ENCODE measurements around the gene RUVBL1. TPM values are rescaled to one million over a fixed set of nuclear protein-coding genes. Genes with fewer than 3 reads are reported as not detected.
A peak's percentile ranks its signal among the peaks of the same experiment; 100 is the strongest.

Gene RUVBL1
- total RNA-seq (10 to 100 TPM; 16.8 to 59.3 (median 22.5) TPM), polyA plus RNA-seq (10 to 100 TPM; 54.8 to 73.7 TPM), total RNA-seq (22.7 reads per million, percentile 53 among the genes with 10 or more reads in this experiment)

DNA sequence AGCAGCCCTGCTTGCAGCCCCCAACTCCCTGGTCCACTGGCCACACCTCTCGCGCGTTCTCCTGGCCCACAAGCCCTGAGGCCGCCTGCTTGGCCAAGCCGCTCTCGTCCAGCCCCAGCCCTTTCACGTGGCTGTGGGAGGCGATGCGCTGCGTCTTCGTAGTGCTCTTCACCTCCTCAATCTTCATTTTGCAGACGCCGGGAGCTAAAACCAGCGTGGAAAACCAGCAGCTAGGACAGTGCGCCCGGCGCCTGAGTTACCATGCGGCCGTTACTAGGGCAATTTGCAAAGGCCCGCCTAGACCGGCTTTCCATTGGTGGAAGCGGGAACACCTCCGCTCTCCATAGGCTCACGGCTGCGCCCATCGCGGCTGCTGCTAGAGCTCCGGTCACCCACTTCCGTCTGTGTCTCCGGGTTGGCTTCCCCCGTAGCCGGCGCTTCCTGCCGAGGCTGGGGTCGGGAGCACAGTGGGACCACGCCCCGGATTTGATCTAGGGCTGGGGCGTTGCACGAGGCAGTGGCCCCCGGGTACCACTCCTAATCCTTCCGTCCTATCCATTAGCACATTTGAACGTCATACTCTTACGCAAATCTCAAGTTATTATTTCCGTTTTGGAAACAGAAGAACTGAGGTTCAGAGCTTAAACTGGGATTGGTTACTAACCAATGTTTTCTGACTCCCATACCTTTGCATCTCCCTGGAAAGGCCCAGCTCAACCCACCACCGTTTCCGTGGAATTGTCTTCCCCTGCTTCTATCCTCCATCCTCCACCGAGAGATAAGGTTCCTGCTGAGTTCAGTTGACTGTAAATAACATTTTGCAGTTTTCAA is at the start of gene RUVBL1:
TSS of gene RUVBL1 (minus strand) at position 275 of the 831 bp plus-strand sequence. CDS start at position 187, 88 bp downstream.
- Histone ChIP-seq H3K36me3 (ENCODE audit: control insufficient read depth in 2 of 3, insufficient read depth in 3 of 3, low read length in 3 of 3) (peaks cover 0 to 9% (median 0%) of the 10 kb centered on the region in 3 experiments), H3K27me3 (ENCODE audit: control insufficient read depth in 2 of 2, insufficient read depth in 2 of 2, low read length in 2 of 2) (no peaks in the 10 kb centered on the region), H3K9me3 (ENCODE audit: control insufficient read depth in 2 of 3, low read length in 3 of 3) (no peaks in the 10 kb centered on the region), H3K27ac (ENCODE audit: low read depth, low read length) (peak within 1 kb of the TSS; percentile 84), H3K4me1 (ENCODE audit: control insufficient read depth in 2 of 2, insufficient read depth in 2 of 2, low read length in 2 of 2) (peaks cover 13 to 15% of the 10 kb centered on the region in 2 donors), H3K4me3 (ENCODE audit: low read length) (peak within 1 kb of the TSS; percentile 83)
- Mint-ChIP-seq H3K27ac (peak within 1 kb of the TSS; percentile 95 to 99 (median 97)), H3K4me3 (peak within 1 kb of the TSS; percentile 82 to 100 (median 98)), H3K9me3 (peaks cover 0 to 5% (median 0%) of the 10 kb centered on the region in 11 donors), H3K4me1 (peaks cover 23 to 40% (median 27%) of the 10 kb centered on the region in 7 donors), H3K27me3 (peaks cover 0 to under 1% (median 0%) of the 10 kb centered on the region in 5 donors), H3K36me3 (peaks cover 6 to 15% (median 7%) of the 10 kb centered on the region in 5 donors)
- DNase-seq = peak; percentile 85 to 99 (median 98)
- intact Hi-C loops (cut with micrococcal nuclease) = loop anchor here (1.0 to 10.0 kb wide), 12 partner anchors 11 to 1646 kb away; partner anchors contain the start of genes ABTB1 (in 2 of the 2), EEFSEC (in 2 of the 2), SEC61A1 (in 2 of the 2) and IFT122 (in 1 of the 2)
- ChIA-PET POLR2A (interaction anchor here (0.7 to 3.6 kb wide), 11 partner anchors 9 to 1769 kb away, joined by 3 to 42 read pairs (median 6); partner anchors contain the start of gene EEFSEC), CTCF (interaction anchor here (0.9 to 1.4 kb wide), 5 partner anchors 13 to 58 kb away, joined by 3 to 7 read pairs (median 4); partner anchors contain the start of gene EEFSEC)
- ATAC-seq = peak; percentile 97

GRCh38 chr3:128173200-128173599 is 49.6 kb upstream of the RUVBL1 start:
- Histone ChIP-seq H3K36me3 (ENCODE audit: control insufficient read depth in 2 of 3, insufficient read depth in 3 of 3, low read length in 3 of 3) (no peaks in the 10 kb centered on the region), H3K27ac (ENCODE audit: low read depth, low read length) (no peak overlapping the region), H3K27me3 (ENCODE audit: control insufficient read depth in 2 of 2, insufficient read depth in 2 of 2, low read length in 2 of 2) (no peaks in the 10 kb centered on the region), H3K9me3 (ENCODE audit: control insufficient read depth in 2 of 3, low read length in 3 of 3) (no peaks in the 10 kb centered on the region), H3K4me1 (ENCODE audit: control insufficient read depth in 2 of 2, insufficient read depth in 2 of 2, low read length in 2 of 2) (peaks cover 0 to 18% of the 10 kb centered on the region in 2 donors), H3K4me3 (ENCODE audit: low read length) (no peak overlapping the region)
- no peaks in the 10 kb centered on the region for H3K27me3 Mint-ChIP-seq
- H3K4me3 Mint-ChIP-seq = no peak overlapping the region
- CTCF ChIA-PET = interaction anchor here (2.3 kb wide), 1 partner anchor 149 kb away, joined by 11 read pairs; no protein-coding TSS in a partner anchor
- H3K4me1 Mint-ChIP-seq = peaks cover 4 to 69% (median 50%) of the 10 kb centered on the region in 7 donors
- no peak for DNase-seq
- no peaks in the 10 kb centered on the region for H3K9me3 Mint-ChIP-seq
- intact Hi-C loops (cut with micrococcal nuclease) = no loop called here
- H3K27ac Mint-ChIP-seq = peak overlapping the region in 2 of 9 donors; percentile 11 to 31
- no peak for ATAC-seq
- no peaks in the 10 kb centered on the region for H3K36me3 Mint-ChIP-seq
- POLR2A ChIA-PET = no interaction called here

DNA sequence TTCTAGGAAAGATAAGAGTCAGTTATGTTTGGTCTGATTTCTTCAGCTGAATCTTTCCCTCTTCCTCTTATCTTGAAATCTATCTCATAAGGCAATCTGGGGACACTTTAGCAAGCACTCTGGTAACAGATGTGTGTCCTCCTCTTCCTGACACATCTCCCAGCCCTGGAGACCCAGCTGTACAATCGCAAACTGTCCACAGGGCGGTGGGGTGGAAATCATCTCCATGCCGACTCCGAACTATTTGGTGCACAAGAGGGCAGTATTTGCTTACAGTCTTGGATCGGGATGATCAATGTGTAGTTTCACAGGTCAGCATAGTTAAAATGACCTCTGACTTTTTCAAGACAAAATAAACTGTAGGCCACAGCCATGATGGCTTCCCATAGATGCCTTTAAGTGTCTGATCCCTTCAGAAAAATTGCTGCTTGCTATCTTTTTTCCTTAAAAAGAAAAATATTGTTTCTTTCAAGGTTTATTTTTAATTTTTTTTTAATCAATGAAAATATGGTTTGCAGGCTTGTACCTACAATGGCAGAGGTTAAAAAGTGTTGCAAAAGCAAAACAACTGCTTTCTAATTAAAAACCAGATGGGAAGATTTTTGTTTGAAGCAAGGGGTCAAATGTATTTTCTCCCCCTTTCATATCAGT is 47.4 kb upstream of the RUVBL1 start:
- H3K27me3 Mint-ChIP-seq = no peaks in the 10 kb centered on the region
- H3K4me3 Mint-ChIP-seq = no peak overlapping the region
- Histone ChIP-seq H3K36me3 (ENCODE audit: control insufficient read depth in 2 of 3, insufficient read depth in 3 of 3, low read length in 3 of 3) (no peaks in the 10 kb centered on the region), H3K27me3 (ENCODE audit: control insufficient read depth in 2 of 2, insufficient read depth in 2 of 2, low read length in 2 of 2) (no peaks in the 10 kb centered on the region), H3K27ac (ENCODE audit: low read depth, low read length) (no peak overlapping the region), H3K9me3 (ENCODE audit: control insufficient read depth in 2 of 3, low read length in 3 of 3) (no peaks in the 10 kb centered on the region), H3K4me3 (ENCODE audit: low read length) (no peak overlapping the region), H3K4me1 (ENCODE audit: control insufficient read depth in 2 of 2, insufficient read depth in 2 of 2, low read length in 2 of 2) (peaks cover 0 to 13% of the 10 kb centered on the region in 2 donors)
- peaks cover 0 to 9% (median 8%) of the 10 kb centered on the region in 5 donors for H3K36me3 Mint-ChIP-seq
- ChIA-PET POLR2A (interaction anchor here (0.6 kb wide), 1 partner anchor 1112 kb away, joined by 3 read pairs; no protein-coding TSS in a partner anchor), CTCF (interaction anchor here (0.6 kb wide), 1 partner anchor 127 kb away, joined by 5 read pairs; no protein-coding TSS in a partner anchor)
- H3K4me1 Mint-ChIP-seq = peaks cover 4 to 69% (median 50%) of the 10 kb centered on the region in 7 donors
- no peaks in the 10 kb centered on the region for H3K9me3 Mint-ChIP-seq
- H3K27ac Mint-ChIP-seq = peak overlapping the region in 2 of 9 donors; percentile 58 to 86
- DNase-seq = peak in 3 of 9 donors; percentile 10 to 16 (median 11)
- ATAC-seq = peak; percentile 57
- intact Hi-C loops (cut with micrococcal nuclease) = loop anchor here in 1 of 2 donors (1.0 kb wide), 1 partner anchor 151 kb away; no protein-coding TSS in a partner anchor

DNA sequence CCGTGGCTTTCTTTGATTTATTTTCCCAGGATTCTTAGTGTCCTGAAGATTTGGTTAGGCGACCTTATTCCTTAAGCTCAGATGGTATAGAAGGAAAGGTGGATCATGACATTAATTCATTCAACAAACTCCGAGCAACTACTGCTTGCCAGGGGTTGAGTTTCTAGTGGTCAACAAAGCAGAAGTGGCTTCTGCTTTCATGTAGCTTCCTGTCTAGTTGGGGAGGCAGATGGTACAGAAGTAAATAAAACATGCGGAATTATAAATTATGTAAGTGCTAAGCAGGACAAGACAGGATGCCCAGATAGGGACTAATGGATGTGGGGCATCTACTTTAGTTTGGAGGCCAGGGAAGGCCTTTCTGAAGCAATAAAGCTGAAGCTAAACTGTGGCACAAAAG is 45.2 kb upstream of the RUVBL1 start:
- H3K27me3 ChIP-seq (ENCODE audit: control insufficient read depth in 2 of 2, insufficient read depth in 2 of 2, low read length in 2 of 2) = no peaks in the 10 kb centered on the region
- peaks cover 2 to 13% (median 11%) of the 10 kb centered on the region in 5 donors for H3K36me3 Mint-ChIP-seq
- POLR2A ChIA-PET = no interaction called here
- no peak overlapping the region for H3K27ac Mint-ChIP-seq
- peaks cover 0 to 2% (median 0%) of the 10 kb centered on the region in 11 donors for H3K9me3 Mint-ChIP-seq
- no peaks in the 10 kb centered on the region for H3K9me3 ChIP-seq (ENCODE audit: control insufficient read depth in 2 of 3, low read length in 3 of 3)
- no peaks in the 10 kb centered on the region for H3K27me3 Mint-ChIP-seq
- no peaks in the 10 kb centered on the region for H3K36me3 ChIP-seq (ENCODE audit: control insufficient read depth in 2 of 3, insufficient read depth in 3 of 3, low read length in 3 of 3)
- DNase-seq (no peak), ATAC-seq (no peak)
- H3K4me3 ChIP-seq (ENCODE audit: low read length) = no peak overlapping the region
- H3K27ac ChIP-seq (ENCODE audit: low read depth, low read length) = no peak overlapping the region
- H3K4me3 Mint-ChIP-seq = no peak overlapping the region
- CTCF ChIA-PET = interaction anchor here (0.8 to 0.9 kb wide), 2 partner anchors 31 to 328 kb away, joined by 3 to 4 read pairs; no protein-coding TSS in a partner anchor
- intact Hi-C loops (cut with micrococcal nuclease) = no loop called here
- peaks cover 0 to 2% of the 10 kb centered on the region in 2 donors for H3K4me1 ChIP-seq (ENCODE audit: control insufficient read depth in 2 of 2, insufficient read depth in 2 of 2, low read length in 2 of 2)
- peaks cover 5 to 69% (median 49%) of the 10 kb centered on the region in 7 donors for H3K4me1 Mint-ChIP-seq

DNA sequence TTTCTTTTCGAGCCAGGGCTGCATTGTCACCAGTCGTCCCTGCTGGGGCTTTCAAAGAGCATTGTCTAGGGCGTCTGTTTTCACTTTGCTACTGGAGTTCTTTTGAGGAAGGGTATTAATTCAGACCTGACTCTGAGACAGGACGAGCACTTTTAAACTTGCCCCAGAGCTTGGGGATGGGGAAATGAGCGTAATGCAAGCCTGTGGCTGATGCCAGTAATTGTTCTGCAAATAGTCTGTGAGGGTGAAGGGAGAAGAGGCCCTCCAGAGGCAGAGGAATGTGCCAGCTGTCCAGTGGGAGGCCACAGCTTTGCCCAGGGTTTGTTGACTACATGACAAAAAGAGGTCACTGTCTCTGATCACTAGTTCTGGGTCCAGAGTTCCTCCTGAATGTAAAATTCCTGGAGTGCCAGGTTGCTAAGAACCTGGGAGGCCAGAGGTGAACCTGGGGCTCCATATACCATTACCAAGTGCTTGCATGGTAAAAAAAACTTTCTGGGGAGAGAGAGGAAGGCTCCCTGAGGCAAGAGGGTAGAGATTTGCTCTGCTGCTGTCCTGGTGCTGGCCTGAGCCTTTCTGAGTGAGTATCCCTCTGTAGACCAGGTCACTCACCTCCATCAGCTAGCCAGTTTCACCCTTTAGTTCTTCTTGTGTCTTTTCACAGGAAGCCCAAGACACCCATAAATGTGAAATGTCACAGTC is 44.5 kb upstream of the RUVBL1 start:
- CTCF ChIA-PET = interaction anchor here (0.5 to 1.4 kb wide), 4 partner anchors 32 to 350 kb away, joined by 3 to 4 read pairs (median 4); no protein-coding TSS in a partner anchor

More for the DNA sequence above, 44.5 kb upstream of the RUVBL1 start:
- Mint-ChIP-seq H3K36me3 (peaks cover 2 to 13% (median 11%) of the 10 kb centered on the region in 5 donors), H3K4me1 (peaks cover 5 to 66% (median 45%) of the 10 kb centered on the region in 7 donors), H3K27ac (no peak overlapping the region), H3K9me3 (peaks cover 0 to 2% (median 0%) of the 10 kb centered on the region in 11 donors), H3K4me3 (no peak overlapping the region), H3K27me3 (no peaks in the 10 kb centered on the region)
- no peaks in the 10 kb centered on the region for H3K9me3 ChIP-seq (ENCODE audit: control insufficient read depth in 2 of 3, low read length in 3 of 3)
- intact Hi-C loops (cut with micrococcal nuclease) = no loop called here
- H3K27ac ChIP-seq (ENCODE audit: low read depth, low read length) = no peak overlapping the region
- no peak overlapping the region for H3K4me3 ChIP-seq (ENCODE audit: low read length)
- no peaks in the 10 kb centered on the region for H3K27me3 ChIP-seq (ENCODE audit: control insufficient read depth in 2 of 2, insufficient read depth in 2 of 2, low read length in 2 of 2)
- ATAC-seq = no peak
- no peaks in the 10 kb centered on the region for H3K4me1 ChIP-seq (ENCODE audit: control insufficient read depth in 2 of 2, insufficient read depth in 2 of 2, low read length in 2 of 2)
- no peaks in the 10 kb centered on the region for H3K36me3 ChIP-seq (ENCODE audit: control insufficient read depth in 2 of 3, insufficient read depth in 3 of 3, low read length in 3 of 3)
- DNase-seq = no peak
- POLR2A ChIA-PET = no interaction called here

Data from naive thymus-derived CD4-positive, alpha-beta T cell (primary cell).